GM19455 (cell line): Measurements from ENCODE around the gene TMEM14C.

Experiments
- ATAC-seq: cut with Tn5 transposase; IDR thresholded peaks from one replicate; pipeline ENCODE4 v1.9.1; 2021; ENCODE audit not compliant: unreplicated experiment

The TMEM14C gene

GRCh38 chr6:10759312-10759839 is 36.5 kb downstream of the TMEM14C start:
- ATAC-seq = peak; percentile 59

- ATAC-seq = no peak
Observed at GRCh38 chr6:10759884-10760329, 37.0 kb downstream of the TMEM14C start.

GRCh38 chr6:10763006-10763405 is 40.1 kb downstream of the TMEM14C start:
- ATAC-seq = no peak

- no peak for ATAC-seq
Observed at GRCh38 chr6:10769419-10769818, 46.5 kb downstream of the TMEM14C start.

GRCh38 chr6:10771371-10771894 is 48.6 kb downstream of the TMEM14C start:
- ATAC-seq = no peak

GRCh38 chr6:10778230-10778629 is 55.4 kb downstream of the TMEM14C start:
- no peak for ATAC-seq

GRCh38 chr6:10779076-10779475 is 56.2 kb downstream of the TMEM14C start:
- ATAC-seq = no peak
